ENCODE measurements around the gene RAD51AP1.

RAD51AP1 gene

DNA sequence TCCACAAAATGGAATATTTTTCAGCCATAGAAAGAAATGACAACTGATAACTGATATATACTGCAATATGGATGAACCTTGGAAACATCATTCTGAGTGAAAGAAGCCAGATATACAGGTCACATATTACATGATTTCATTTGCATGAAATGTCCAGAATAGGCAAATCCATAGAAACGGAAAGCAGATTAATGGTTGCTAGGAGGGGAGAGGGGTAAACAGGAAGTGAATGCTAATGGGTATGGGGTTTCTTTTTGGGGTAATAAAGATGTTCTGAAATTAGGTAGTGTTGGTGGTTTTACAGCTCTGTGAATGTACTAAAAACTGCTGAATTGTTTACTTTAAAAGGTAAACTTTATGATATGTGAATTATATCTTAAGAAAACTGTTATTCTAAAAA lies 6.5 kb downstream of the RAD51AP1 start:
- DNase-seq (ENCODE audit: low read depth): no peak

DNA sequence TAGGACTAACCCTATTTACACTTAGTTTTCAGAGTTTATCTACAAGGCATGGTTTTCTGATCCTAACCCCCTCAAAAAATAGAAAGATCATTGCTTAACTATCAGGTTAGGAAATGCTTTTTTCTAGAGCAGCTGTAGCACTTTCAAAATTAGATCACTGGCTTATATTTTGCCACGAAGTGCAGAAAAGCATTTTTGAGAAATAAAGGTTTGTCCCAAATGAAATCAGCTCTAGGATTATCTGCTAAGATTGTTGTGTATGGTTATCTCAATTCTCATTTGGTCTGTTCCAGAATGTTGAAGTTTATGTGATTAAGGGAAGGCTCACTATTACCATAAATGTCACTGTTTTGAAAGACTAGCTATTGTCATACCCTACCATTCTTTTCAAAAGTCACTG lies 13.5 kb downstream of the RAD51AP1 start:
- DNase-seq (ENCODE audit: low read depth): no peak

DNA sequence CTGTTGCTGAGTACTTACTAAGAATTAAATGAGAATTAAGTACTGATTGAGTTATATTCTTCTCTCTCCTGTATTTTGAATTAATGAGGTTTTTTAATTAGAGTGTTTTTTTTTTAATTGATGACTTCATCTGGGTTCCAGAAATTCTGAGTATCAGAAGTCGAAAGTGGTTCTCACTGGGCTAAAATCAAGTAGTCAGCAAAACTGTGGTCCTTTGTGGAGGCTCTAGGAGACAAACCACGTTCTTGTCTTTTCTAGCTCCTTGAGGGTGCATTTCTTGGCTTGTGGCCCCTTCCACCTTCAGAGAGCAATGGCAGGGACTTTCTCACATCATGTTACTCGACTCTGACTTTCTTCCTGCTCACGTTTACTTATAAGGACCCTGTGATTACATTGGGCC lies 15.3 kb downstream of the RAD51AP1 start:
- no peak for DNase-seq (ENCODE audit: low read depth)

DNA sequence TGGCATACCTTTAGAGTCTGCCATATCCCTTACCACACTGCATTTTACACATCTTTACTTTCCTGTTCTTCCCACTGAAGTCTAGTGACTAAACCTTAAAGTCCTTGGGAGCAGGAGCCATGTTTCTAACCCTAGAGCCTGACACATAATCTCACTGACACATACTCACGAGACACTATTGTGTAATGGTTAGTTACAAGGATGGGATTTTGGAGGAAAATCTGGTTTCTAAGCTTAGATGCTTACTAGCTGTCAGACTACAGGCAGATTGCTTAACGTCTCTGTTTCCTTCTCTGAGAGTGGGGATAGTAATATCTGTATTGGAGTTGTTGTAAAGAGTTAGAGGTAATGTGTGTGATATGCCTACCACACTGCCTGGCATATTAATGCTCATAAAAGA lies 17.1 kb downstream of the RAD51AP1 start:
- no peak for DNase-seq (ENCODE audit: low read depth)

DNA sequence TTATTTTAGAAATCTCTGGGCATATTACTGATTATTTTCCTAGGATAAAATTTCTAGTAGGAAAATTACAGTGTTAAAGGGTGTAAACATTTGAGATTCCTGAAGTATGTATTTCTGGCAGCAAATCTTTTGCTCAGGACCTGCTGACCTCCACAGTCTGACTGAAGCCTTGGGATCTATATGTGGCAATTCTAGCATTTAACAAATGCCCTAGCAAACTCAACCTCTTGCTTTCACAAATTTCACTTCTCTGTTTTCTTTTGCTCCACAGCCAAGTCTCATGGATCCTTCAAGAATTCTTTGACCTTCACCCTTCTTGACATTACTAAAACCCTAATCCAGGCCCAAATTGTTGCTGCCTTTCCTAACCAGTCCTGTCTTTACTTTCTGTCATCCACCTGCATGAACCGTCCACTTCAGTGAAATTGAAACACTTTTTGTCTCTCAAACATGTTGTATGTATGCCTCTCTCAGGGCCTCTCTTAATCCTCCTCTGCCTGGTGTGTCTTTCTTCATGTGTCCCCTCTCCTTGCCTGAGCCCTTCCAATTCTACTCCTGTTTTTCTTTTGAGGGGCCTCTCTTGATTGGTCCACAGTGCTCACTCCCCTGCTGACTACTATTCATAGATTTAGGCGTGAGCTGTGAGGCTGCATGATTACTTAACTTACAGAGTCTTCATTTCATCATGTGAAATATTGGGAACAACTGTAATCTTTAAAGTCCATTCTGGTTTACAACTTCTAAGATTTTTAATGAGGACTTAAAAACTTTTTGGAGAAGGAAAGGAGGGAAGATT lies 18.2 kb downstream of the RAD51AP1 start:
- DNase-seq (ENCODE audit: low read depth): no peak

DNA sequence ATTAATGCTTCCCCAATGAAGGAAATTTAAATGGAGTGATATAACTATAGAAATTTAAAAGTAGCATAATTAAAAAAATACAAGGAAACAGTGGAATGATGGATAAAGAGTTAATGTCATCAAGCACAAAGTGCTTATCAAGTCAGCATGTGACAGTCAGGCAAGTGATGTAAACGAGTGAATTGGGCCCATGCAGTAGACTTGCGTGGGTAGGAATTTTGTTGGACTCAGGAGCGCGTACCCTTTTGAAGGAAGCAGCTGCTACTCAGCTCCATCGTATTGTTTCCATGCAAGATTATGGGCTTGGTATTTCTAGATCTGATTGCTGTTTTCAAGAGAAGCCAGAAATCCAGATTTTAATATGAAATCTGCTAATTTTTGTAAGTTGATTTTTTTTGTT lies 18.9 kb downstream of the RAD51AP1 start:
- no peak for DNase-seq (ENCODE audit: low read depth)

DNA sequence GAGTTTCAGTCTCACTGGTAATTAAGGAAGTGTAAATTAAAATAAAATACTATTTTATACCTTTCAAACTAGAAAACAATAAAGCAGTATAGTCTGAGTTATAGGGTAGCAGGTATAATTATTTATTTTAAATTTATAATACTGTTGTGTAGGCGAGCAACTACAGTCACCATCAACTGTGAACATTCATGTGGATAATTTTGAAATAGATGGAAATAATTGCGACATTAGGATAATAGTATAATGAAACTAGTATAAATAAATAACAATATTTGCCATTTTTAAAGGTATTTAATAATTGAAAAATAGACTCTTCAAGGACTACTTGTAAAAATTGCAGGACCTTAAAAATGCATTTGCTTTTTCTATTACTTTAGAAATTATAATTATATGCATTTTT lies 19.5 kb downstream of the RAD51AP1 start:
- no peak for DNase-seq (ENCODE audit: low read depth)

DNA sequence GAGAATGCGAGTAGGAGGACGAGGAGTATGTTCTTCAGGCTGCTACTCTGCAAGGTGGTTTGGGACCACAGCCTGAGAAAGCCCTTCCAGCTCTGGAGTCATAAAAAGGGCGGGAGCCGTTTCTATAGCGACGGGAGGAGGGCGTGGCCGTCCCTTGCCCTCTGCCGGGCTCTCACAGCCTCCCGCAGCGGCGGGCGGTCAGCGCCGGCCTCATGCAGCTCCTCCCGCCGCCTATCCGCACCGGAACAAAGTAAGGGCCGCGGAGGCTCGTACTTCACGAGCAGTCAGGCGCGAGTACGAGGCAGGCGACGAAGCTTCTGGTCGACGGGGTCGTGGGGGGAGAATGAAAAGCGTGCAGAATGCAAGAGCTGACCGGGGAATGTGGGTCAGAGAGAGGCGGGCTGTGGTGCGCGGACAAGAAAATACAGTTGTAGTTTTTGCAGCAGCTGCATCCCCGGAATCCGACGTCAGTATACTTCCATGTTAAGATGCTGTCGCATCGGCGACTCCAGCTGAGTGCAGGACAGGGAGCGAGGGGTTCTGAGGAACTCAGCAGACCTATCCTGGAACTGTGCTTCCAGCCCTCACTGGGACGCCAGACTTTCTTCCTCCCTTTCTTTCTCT lies 23.5 kb downstream of the RAD51AP1 start, which contains the start of gene DYRK4:
Gene DYRK4, plus strand, starts transcription at position 175 of the 624 bp plus-strand sequence. Its CDS starts 38 bp downstream, at position 213.
- DNase-seq (ENCODE audit: low read depth): no peak

DNA sequence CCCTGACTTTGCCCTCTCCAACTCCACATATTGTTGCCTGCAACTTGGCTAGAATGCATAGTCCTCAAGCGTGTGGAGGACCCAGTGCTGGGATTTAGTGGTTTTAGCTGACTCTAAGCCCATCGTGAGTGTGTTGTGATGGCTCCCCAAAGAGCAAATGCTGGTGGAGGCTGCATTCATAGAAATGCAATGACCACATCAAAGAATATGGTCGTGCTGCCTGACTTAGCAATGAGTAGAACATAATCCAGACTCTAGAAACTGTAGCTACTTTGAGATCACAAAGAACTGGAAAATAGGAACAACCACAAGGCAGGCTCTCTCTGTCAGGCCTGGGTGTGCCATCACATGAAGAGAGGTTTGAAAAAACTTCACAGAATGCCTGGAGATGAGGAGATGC lies 24.6 kb downstream of the RAD51AP1 start:
- no peak for DNase-seq (ENCODE audit: low read depth)

DNA sequence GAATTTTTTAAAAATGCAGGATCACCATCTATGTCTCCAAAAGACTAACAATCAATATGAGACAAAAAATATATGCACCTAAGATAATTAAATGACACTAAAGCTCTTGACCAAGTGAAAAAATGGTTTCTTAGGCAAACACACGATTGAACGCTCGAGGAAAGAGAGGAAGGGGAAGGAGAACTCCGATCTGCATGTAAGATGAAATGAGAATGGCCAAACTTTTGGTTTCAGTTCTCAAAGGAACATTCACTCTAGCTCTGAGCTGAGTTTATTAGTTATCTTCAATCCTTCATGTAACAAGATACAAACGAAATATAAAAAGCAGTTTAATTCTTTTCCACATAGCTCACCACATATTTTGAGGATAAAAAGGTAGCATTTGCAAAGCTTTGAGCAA lies 26.1 kb downstream of the RAD51AP1 start:
- no peak for DNase-seq (ENCODE audit: low read depth)

DNA sequence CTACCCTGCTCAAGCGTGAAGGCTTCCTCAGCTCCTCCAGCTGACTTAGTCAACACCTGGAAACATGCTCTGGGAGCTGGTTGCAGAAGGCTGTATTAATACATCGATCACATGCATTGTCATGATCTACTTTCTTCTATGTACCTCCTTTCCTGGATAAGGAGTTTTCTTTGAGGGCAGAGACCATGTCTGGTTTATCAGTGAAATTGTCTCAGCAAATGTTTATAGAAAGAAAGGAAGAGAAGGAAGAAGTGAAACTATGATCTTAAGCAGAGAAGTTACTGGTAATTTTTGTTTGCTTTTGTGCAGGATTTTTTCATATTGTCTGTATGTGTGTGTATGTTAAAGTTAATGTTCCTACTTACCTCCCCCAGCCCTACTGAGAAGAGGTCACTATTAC lies 27.8 kb downstream of the RAD51AP1 start:
- no peak for DNase-seq (ENCODE audit: low read depth)

DNA sequence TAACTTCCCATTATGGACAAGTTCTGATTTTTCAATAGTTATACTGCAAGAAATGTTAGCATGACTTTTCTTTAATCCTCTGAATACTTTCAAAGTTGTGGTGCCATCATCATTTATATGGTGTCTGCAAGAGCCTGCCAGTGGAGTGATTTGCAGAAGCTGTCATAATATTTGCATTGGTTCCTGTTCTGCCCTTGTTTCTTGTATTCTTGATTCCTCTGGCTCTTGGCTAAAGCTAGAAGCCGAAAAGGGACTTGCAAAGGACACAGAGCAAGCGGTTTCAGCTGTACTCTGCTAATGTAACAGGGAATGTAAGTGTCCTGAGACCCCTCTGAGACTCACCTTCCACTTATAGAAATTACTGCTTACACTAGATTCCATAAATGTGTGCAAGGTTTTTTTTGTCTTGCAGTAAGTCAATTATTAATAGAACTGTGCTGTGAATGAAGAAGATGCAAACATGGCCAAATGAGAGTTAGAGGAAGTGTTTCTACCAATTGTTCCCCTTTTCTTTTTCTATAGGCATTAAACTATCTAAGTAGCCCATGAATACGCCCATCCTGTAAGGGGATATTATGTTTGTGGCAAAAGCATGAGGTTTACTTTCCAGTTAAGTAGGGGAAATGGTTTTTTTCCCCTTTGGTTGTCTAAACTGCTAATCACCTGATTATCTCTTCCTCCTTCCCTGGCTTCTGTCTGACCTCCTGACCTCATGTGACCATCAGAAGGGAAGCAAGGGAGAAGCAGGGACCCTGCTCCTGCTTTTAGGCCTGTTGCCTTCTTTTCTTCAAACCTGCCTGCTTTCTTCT lies 28.6 kb downstream of the RAD51AP1 start:
- no peak for DNase-seq (ENCODE audit: low read depth)

DNA sequence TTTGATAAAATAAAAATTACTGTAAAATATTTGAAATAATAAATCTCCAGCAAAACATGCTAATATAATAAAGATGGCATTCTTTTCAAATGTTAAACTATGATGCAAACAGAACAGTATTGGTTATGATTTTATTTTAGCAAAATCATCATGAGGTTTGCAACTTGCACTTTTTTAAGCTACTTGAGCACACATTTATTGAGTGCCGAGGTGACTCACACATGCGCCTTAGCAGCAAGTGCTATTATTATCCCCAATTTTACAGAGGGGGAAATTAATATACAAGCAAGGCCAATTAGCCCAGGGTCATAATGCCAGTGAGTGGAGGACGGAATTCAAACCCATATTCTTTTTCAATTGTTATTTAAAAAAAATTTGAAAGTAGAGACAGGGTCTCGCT lies 30.6 kb downstream of the RAD51AP1 start:
- no peak for DNase-seq (ENCODE audit: low read depth)

DNA sequence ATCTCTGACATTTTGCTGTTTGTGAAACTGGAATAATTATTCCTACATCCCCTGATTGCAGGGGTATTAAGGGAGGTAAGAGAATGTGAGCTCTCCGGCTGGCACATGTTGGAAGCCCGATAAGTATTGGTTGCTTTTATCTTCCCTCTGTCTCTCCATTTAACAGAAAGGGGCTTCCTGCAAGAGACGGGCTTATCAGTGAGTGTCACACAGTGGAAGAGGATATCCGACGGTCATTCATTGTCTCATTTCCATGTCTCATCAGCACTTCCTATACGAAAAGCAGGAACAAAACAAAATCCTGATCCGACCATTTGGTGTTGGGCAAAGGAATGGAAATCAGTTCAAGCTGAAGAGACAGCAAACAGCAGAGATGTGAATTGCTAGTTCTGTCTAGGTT lies 34.0 kb downstream of the RAD51AP1 start:
- no peak for DNase-seq (ENCODE audit: low read depth)

DNA sequence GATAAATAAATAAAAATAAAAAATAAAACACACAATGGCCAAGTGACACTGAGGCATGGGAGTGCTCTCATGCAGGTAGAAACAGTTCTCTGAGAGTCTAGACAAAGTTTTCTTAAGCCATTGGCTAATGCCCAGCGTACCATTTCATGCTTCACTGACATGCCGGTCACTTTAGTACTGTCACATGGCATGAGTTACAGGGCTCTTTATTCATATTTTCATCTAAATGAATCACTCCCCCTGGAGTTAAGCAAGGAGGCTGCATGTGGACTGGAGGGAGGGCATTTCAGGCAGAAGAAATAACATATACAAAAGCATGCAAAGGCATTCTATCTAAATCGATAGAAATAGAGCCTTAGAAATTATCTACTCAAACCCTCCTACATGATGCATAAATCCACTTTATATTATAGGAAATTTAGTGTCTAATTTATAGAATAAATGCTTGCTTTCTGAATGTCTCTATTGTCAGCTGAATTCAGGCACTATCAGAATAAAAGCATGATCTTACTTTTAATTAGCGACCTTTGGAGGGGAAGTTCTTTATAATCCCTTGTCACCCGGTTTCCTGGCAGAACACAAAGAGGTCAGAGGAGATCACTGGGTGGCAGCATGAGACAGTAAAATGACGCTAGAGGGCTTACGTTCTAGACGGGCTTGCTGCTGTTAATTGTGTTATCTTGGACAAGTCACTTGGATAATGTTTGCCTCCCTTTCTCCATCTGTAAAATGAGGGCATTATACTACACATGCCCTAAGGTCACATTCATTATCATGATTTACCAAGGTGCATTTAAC lies 40.8 kb downstream of the RAD51AP1 start:
- DNase-seq (ENCODE audit: low read depth): no peak

DNA sequence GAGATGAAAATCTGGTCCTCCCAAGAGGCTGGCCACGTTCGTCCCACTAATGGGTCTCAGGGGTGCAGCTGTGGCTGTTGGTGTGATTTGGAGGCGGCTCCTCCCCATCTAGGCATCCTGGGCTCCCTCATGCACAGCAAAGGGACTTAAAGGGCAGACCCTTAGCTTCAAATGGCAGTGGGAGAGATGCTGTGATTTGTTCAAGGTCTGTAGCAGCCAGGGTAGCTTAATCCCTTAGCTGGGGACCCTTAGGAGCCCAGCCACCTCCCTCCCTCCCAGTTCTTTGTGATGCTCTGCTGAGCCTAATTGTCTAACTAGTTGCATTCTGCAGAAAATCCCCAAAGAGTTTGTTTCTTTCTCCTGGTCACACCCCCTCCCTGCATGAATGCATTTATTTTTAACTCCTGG lies 41.6 kb downstream of the RAD51AP1 start:
- DNase-seq (ENCODE audit: low read depth): no peak

DNA sequence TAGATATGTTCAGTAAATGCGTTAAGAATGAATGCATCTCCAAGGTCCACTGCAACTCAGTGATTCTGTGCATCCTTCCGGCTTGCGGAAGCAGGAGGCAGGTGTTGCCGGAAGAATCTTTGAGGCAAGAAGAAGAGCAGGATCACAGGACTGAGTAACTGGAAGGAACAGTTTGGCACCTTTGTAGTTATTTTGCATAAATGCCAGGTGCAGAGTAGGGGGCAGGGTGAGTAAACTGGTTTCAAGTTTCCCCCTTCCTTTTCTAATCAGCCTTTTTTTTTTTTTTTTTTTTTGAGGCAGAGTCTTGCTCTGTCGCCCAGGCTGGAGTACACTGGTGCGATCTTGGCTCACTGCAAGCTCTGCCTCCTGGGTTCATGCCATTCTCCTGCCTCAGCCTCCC lies 45.6 kb downstream of the RAD51AP1 start:
- no peak for DNase-seq (ENCODE audit: low read depth)

DNA sequence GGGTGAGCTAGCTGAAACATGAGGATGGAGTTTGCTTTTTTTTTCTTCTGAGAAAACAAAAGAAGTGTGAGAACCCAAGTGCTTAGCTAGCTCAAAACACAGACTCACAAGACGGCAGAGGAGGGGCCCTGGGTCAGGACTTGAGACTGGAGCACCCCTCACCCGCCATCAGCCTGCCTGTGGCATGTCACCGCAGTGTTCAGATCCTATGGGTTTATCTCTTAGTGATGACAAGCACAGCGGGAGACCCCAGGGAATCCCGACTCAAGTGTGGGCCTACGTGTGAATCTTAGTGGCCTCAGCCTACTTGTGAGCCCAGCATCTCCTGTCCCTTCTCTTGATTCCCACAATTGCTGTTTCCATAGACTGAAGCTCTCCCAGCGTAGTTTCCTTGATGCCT lies 46.2 kb downstream of the RAD51AP1 start:
- no peak for DNase-seq (ENCODE audit: low read depth)

DNA sequence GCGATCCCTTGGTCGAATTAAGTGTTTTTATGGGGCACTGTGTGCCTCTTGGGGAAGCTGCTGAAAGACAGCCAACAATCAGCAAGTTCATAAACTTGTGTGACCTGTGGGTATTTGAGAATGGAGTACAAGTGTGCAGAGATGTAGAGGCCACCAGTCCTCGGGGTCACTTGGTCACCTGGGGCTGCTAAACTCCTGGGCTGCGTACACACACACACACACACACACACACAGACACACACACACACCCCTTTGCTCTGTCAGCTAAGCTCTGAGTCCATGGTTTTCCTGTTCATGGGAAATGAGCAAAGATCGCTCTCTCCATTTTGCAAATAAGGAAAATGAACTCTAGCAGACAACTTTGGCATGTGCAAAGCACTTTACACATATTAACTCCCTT lies 47.8 kb downstream of the RAD51AP1 start:
- no peak for DNase-seq (ENCODE audit: low read depth)

DNA sequence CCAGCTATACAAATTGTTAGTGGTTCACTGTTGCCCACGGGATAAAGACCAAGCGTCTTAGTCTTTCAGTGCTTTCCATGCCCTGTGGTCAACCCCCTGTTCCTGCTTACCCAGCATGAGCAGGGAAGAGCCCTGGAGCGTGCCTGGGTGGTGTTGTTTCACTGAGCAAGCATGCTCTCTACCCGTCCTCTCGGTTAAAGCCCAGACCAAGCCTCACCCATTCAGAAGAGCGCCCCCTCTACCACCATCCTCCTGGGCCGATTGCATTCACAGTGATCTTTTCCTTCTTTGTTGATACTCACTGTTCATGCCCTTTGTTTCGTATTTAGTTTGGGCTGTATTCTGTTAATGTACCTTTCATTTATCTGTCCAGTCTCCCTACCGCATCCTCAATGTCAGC lies 48.4 kb downstream of the RAD51AP1 start:
- DNase-seq (ENCODE audit: low read depth): no peak

DNA sequence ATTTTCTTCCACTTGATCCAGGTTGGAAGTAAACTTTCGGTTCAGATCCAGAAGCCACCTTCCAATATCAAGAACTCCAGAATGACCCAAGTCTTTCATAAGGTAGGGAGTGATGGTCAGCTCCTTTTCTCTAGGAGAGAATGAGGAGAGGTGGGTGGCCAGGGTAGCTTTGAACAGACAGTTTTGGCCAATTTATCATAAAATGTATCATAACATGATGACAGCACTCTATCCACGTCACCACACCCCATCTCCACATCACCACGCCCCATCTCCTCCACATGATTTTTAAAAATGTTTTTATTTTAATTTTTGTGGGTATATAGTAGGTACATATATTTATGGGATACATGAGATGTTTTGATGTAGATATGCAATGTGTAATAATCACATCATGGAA lies 50.2 kb downstream of the RAD51AP1 start:
- DNase-seq (ENCODE audit: low read depth): no peak

DNA sequence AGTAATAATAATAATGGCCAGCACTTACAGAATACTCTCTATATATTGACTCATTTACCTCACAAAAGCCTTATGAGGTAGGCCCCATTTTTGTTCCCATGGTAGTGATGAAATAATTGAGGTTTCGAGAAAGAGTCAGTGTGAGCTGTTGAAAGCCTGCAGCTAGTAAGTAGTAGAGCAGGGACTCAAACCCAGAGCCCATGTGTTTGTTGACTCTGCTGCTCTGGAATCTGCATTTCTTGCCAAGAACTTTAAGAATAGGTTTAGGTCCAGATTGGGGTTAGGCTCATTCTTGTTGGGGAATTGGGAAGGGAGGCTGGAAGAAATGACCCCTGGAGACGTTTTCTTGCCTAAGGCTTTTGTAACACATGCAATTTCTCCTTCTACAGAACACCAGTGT lies 51.3 kb downstream of the RAD51AP1 start:
- no peak for DNase-seq (ENCODE audit: low read depth)

All from T follicular helper cell (primary cell).